Fibroblast of lung (primary cell): ENCODE results near the gene TSPAN18. TPM values are rescaled to one million over a fixed set of nuclear protein-coding genes. Genes with fewer than 3 reads are reported as not detected.

Source experiments
- DNase-seq, 2 donors: peaks; one replicate each; pipeline versions ENCODE4 v3.0.0 to v3.0.0-alpha.2; 2010; ENCODE audit warnings: low read depth in 2 of 2
- H2AFZ ChIP-seq: 2 replicates; pipeline ENCODE4 v1.5.1; 2012; ENCODE audit warnings: low read length, control low read depth, inconsistent platforms
- H3K27ac ChIP-seq: 2 replicates; pipeline ENCODE4 v1.5.1; 2011; ENCODE audit warnings: low read length, control low read depth; ENCODE audit not compliant: insufficient read depth
- H3K27me3 ChIP-seq: 2 replicates; pipeline ENCODE4 v1.5.1; 2011; ENCODE audit warnings: mild to moderate bottlenecking, low read length; ENCODE audit not compliant: control insufficient read depth, insufficient read depth
- H3K36me3 ChIP-seq: 2 replicates; pipeline ENCODE4 v1.5.1; 2011; ENCODE audit warnings: low read length; ENCODE audit not compliant: control insufficient read depth, insufficient read depth
- H3K4me1 ChIP-seq: 2 replicates; pipeline ENCODE4 v1.5.1; 2011; ENCODE audit warnings: low read length; ENCODE audit not compliant: control insufficient read depth, insufficient read depth; ENCODE audit errors: extremely low read depth
- H3K4me2 ChIP-seq: 2 replicates; pipeline ENCODE4 v1.5.1; 2011; ENCODE audit warnings: low read length, control low read depth; ENCODE audit not compliant: insufficient read depth; ENCODE audit errors: extremely low read depth
- H3K4me3 ChIP-seq, 4 experiments: fragments of 200-600 bp in 1 of 4; sonication (generic) in 1 of 4; replicated peaks in 1 of 4; 2 replicates each; pipeline ENCODE4 v1.5.1; 2011 to 2016; ENCODE audit warnings: low read length in 4 of 4, low read depth in 3 of 4, mild to moderate bottlenecking in 3 of 4, control low read depth in 2 of 4, inconsistent platforms in 1 of 4, mixed read lengths in 1 of 4; ENCODE audit not compliant: insufficient read depth in 1 of 4; ENCODE audit errors: control extremely low read depth in 1 of 4
- H3K79me2 ChIP-seq: 2 replicates; pipeline ENCODE4 v1.5.1; 2012; ENCODE audit warnings: mild to moderate bottlenecking, low read length, inconsistent platforms; ENCODE audit not compliant: control insufficient read depth, insufficient read depth
- H3K9ac ChIP-seq: 2 replicates; pipeline ENCODE4 v1.5.1; 2011; ENCODE audit warnings: mild to moderate bottlenecking, low read length, control low read depth; ENCODE audit not compliant: insufficient read depth
- H3K9me3 ChIP-seq: 2 replicates; pipeline ENCODE4 v1.5.1; 2012; ENCODE audit warnings: low read depth, low read length; ENCODE audit not compliant: control insufficient read depth, insufficient read depth
- H4K20me1 ChIP-seq: 2 replicates; pipeline ENCODE4 v1.5.1; 2011; ENCODE audit warnings: low read length; ENCODE audit not compliant: control insufficient read depth, insufficient read depth; ENCODE audit errors: extremely low read depth
- CTCF ChIP-seq, 2 donors: IDR thresholded peaks in 1 of 2; conservative IDR thresholded peaks in 1 of 2; 1 replicate in 1 of 2; 2 replicates in 1 of 2; pipeline ENCODE4 v1.5.1; 2011 to 2012; ENCODE audit warnings: low read length in 2 of 2, control low read depth in 1 of 2, inconsistent platforms in 1 of 2, low read depth in 1 of 2, mild to moderate bottlenecking in 1 of 2
- EZH2 ChIP-seq: IDR thresholded peaks from 2 replicates; pipeline ENCODE4 v1.5.1; 2012; ENCODE audit warnings: low read length, control low read depth, mild to moderate bottlenecking; ENCODE audit errors: missing control alignments
- polyA plus RNA-seq, 2 donors: library from polyadenylated mRNA; depleted of rRNA in 1 of 2; stranded (reverse) in 1 of 2; unstranded in 1 of 2; fragments of >200 nt; gene quantifications; 2 replicates each; pipeline ENCODE4 v1.2.1, GENCODE V29; 2011 to 2012; ENCODE audit warnings: missing spikeins in 1 of 2
- total RNA-seq: library from RNA; depleted of rRNA; stranded (reverse); fragments of >200 nt; gene quantifications from 2 replicates; pipeline ENCODE4 v1.2.1, GENCODE V29; 2014

TSPAN18 gene
- total and polyA plus RNA-seq, 2 donors (not counting 1 experiment from before 2014, with no cell fraction given) = 0.15 TPM; not detected in 1

- no peak overlapping the region for H3K4me3 ChIP-seq
- peaks cover 2% of the 10 kb centered on the region for H3K27me3 ChIP-seq
- H3K9ac ChIP-seq = no peak overlapping the region
- no peaks in the 10 kb centered on the region for H4K20me1 ChIP-seq
- H3K36me3 ChIP-seq = no peaks in the 10 kb centered on the region
- no peak for DNase-seq
- H3K9me3 ChIP-seq = no peaks in the 10 kb centered on the region
- no peak for TF ChIP-seq EZH2
- no peak overlapping the region for H2AFZ ChIP-seq
- H3K27ac ChIP-seq = no peak overlapping the region
- no peaks in the 10 kb centered on the region for H3K79me2 ChIP-seq
- peaks cover 17% of the 10 kb centered on the region for H3K4me1 ChIP-seq
- H3K4me2 ChIP-seq = no peak overlapping the region
Measured at GRCh38 chr11:44957776-44958564, 231.2 kb downstream of the TSPAN18 start.

GRCh38 chr11:44959064-44959463 lies 232.3 kb downstream of the TSPAN18 start:
- DNase-seq = no peak
- Histone ChIP-seq H3K79me2 (no peaks in the 10 kb centered on the region), H3K27ac (no peak overlapping the region), H3K9me3 (no peaks in the 10 kb centered on the region), H3K36me3 (no peaks in the 10 kb centered on the region), H3K4me2 (no peak overlapping the region), H3K4me1 (peaks cover 17% of the 10 kb centered on the region), H4K20me1 (no peaks in the 10 kb centered on the region), H2AFZ (no peak overlapping the region), H3K9ac (no peak overlapping the region), H3K4me3 (no peak overlapping the region), H3K27me3 (peaks cover 2% of the 10 kb centered on the region)
- TF ChIP-seq CTCF (conservative IDR thresholded peaks at IDR 0.05 in 1 of 2, IDR thresholded peaks at IDR 0.05 in 1 of 2; ENCODE audit: low read depth in 1 of 2, low read length in 2 of 2) (no peak), EZH2 (no peak)

GRCh38 chr11:44960200-44960845 lies 233.6 kb downstream of the TSPAN18 start:
- Histone ChIP-seq H2AFZ (no peak overlapping the region), H3K27ac (no peak overlapping the region), H3K4me2 (no peak overlapping the region), H3K36me3 (no peaks in the 10 kb centered on the region), H3K27me3 (peaks cover 4% of the 10 kb centered on the region), H3K9ac (no peak overlapping the region), H4K20me1 (no peaks in the 10 kb centered on the region), H3K4me1 (peaks cover 6% of the 10 kb centered on the region), H3K4me3 (no peak overlapping the region), H3K79me2 (no peaks in the 10 kb centered on the region), H3K9me3 (no peaks in the 10 kb centered on the region)
- no peak for TF ChIP-seq CTCF (conservative IDR thresholded peaks at IDR 0.05 in 1 of 2, IDR thresholded peaks at IDR 0.05 in 1 of 2; ENCODE audit: low read depth in 1 of 2, low read length in 2 of 2)
- no peak for TF ChIP-seq EZH2
- DNase-seq = peak in 1 of 2 donors; percentile 36
